SK-N-SH (cell line): ENCODE results near the gene ASPG. TPM values are rescaled to one million over a fixed set of nuclear protein-coding genes. Genes with fewer than 3 reads are reported as not detected.

Experiments used
- CTCF ChIA-PET: fragments of 300-600, 350-600 bp; formaldehyde crosslinking; extraction: SDS; loops from one replicate; lab custom pipeline; 2021; lab: Yijun Ruan, JAX
- POLR2A ChIA-PET: fragments of 350-600 bp; sonication (Branson Sonifier 250); formaldehyde crosslinking; extraction: SDS; loops from one replicate; lab custom pipeline; 2020; ENCODE audit warnings: antibody characterized with exemption, inconsistent platforms; lab: Yijun Ruan, JAX
- DNase-seq: peaks from one replicate; pipeline ENCODE4 v3.0.0; 2012
- H2AFZ ChIP-seq: fragments of 200-600 bp; sonication (generic); 2 replicates; pipeline ENCODE4 v1.8.1; 2016; ENCODE audit warnings: antibody characterized with exemption, mild to moderate bottlenecking, low read depth
- H3F3A ChIP-seq: fragments of 200-600 bp; sonication (generic); replicated peaks from 2 replicates; pipeline ENCODE3; 2016; ENCODE audit warnings: antibody characterized with exemption, mild to moderate bottlenecking; ENCODE audit not compliant: insufficient read depth
- H3K27ac ChIP-seq, 2 experiments: fragments of 200-500 bp in 1 of 2; fragments of 200-600 bp in 1 of 2; sonication (Bioruptor generic) in 1 of 2; sonication (generic), shearing (Covaris generic) in 1 of 2; 2 replicates each; pipeline versions ENCODE4 v1.5.1 to v1.6.1; 2014 to 2016; ENCODE audit warnings: low read depth in 2 of 2, inconsistent platforms in 1 of 2, low read length in 1 of 2, mild to moderate bottlenecking in 1 of 2, mixed read lengths in 1 of 2
- H3K27me3 ChIP-seq: fragments of 200-600 bp; sonication (generic), shearing (Covaris generic); 2 replicates; pipeline ENCODE4 v1.6.1; 2016; ENCODE audit warnings: mixed run types; ENCODE audit not compliant: insufficient read depth
- H3K36me3 ChIP-seq, 2 experiments: fragments of 200-500 bp in 1 of 2; fragments of 200-600 bp in 1 of 2; sonication (Bioruptor generic) in 1 of 2; sonication (generic) in 1 of 2; replicated peaks in 1 of 2; 2 replicates each; pipeline versions ENCODE3 to v1.5.1; 2014 to 2016; ENCODE audit warnings: low read length in 1 of 2, mild to moderate bottlenecking in 1 of 2; ENCODE audit not compliant: insufficient read depth in 2 of 2, control insufficient read depth in 1 of 2
- H3K4me1 ChIP-seq, 2 experiments: fragments of 200-500 bp in 1 of 2; fragments of 200-600 bp in 1 of 2; sonication (Bioruptor generic) in 1 of 2; sonication (generic), shearing (Covaris generic) in 1 of 2; 2 replicates each; pipeline versions ENCODE4 v1.5.1 to v1.6.1; 2014 to 2016; ENCODE audit warnings: low read depth in 1 of 2, low read length in 1 of 2, mixed run types in 1 of 2; ENCODE audit not compliant: insufficient read depth in 2 of 2, control insufficient read depth in 1 of 2
- H3K4me2 ChIP-seq: fragments of 200-600 bp; sonication (generic), shearing (Covaris generic); 2 replicates; pipeline ENCODE4 v1.6.1; 2017; ENCODE audit warnings: mixed run types
- H3K4me3 ChIP-seq, 2 experiments: fragments of 200-500 bp in 1 of 2; fragments of 200-600 bp in 1 of 2; sonication (Bioruptor generic) in 1 of 2; sonication (generic), shearing (Covaris generic) in 1 of 2; 2 replicates each; pipeline versions ENCODE4 v1.5.1 to v1.8.1; 2014 to 2016; ENCODE audit warnings: low read depth in 2 of 2, inconsistent platforms in 1 of 2, low read length in 1 of 2, mild to moderate bottlenecking in 1 of 2, mixed read lengths in 1 of 2, moderate library complexity in 1 of 2
- H3K79me2 ChIP-seq: fragments of 200-600 bp; sonication (generic); 2 replicates; pipeline ENCODE4 v1.8.1; 2017; ENCODE audit warnings: mild to moderate bottlenecking; ENCODE audit not compliant: insufficient read depth
- H3K9ac ChIP-seq: fragments of 200-600 bp; sonication (generic); 2 replicates; pipeline ENCODE4 v1.6.1; 2017; ENCODE audit warnings: mixed run types
- H3K9me2 ChIP-seq: fragments of 200-600 bp; sonication (generic); 2 replicates; pipeline ENCODE4 v1.6.1; 2017; ENCODE audit warnings: mixed run types
- H3K9me3 ChIP-seq: fragments of 200-600 bp; sonication (generic); 2 replicates; pipeline ENCODE4 v1.6.1; 2017; ENCODE audit warnings: mixed run types, mild to moderate bottlenecking, moderate library complexity
- H4K20me1 ChIP-seq: fragments of 200-600 bp; sonication (generic); 2 replicates; pipeline ENCODE4 v1.6.1; 2017; ENCODE audit warnings: mild to moderate bottlenecking, mixed run types; ENCODE audit not compliant: insufficient read depth
- CTCF ChIP-seq: fragments of 200-600 bp; sonication (generic); IDR thresholded peaks from 2 replicates; pipeline ENCODE4 v1.6.1; 2017; ENCODE audit warnings: antibody characterized with exemption, mild to moderate bottlenecking, moderate library complexity
- PBX3 ChIP-seq: IDR thresholded peaks from 2 replicates; pipeline ENCODE4; 2012
- RCOR1 ChIP-seq: fragments of 150-350 bp; IDR thresholded peaks from 2 replicates; pipeline ENCODE4 v1.6.1; 2017; ENCODE audit warnings: antibody characterized with exemption, low read length
- REST ChIP-seq: IDR thresholded peaks from 2 replicates; pipeline ENCODE4 v1.6.1; 2012; ENCODE audit warnings: mild to moderate bottlenecking, low read depth, low read length, moderate library complexity
- TEAD4 ChIP-seq: IDR thresholded peaks from 2 replicates; pipeline ENCODE4 v1.4.0; 2012; ENCODE audit warnings: mild to moderate bottlenecking, borderline replicate concordance; ENCODE audit not compliant: insufficient read depth
- YY1 ChIP-seq: IDR thresholded peaks from 2 replicates; pipeline ENCODE4 v1.4.0; 2012; ENCODE audit warnings: low read depth, mild to moderate bottlenecking
- WGBS: methylation state at CpG from one replicate; pipeline ENCODE4 v1.1.6; 2017; ENCODE audit warnings: low lambda C conversion rate; 5-methylcytosine and 5-hydroxymethylcytosine counted together
- polyA plus RNA-seq, 3 experiments: library from polyadenylated mRNA; depleted of rRNA; stranded (reverse); fragments of >200 nt; gene quantifications; 2 replicates each; pipeline ENCODE4 v1.2.3, GENCODE V29; 2012

Gene ASPG
- polyA plus RNA-seq, 1 of the 3 experiments (the other 2 are of a cell fraction) = not detected

GRCh38 chr14:104146651-104147345 lies 61.3 kb downstream of the ASPG start:
- H3K27me3 ChIP-seq = no peaks in the 10 kb centered on the region
- H3K9me3 ChIP-seq = no peaks in the 10 kb centered on the region
- DNase-seq = no peak
- WGBS = 92% methylated on average over 9 of the region's 22 CpGs
- no peaks in the 10 kb centered on the region for H4K20me1 ChIP-seq
- H3K4me3 ChIP-seq = no peak overlapping the region
- ChIA-PET POLR2A (interaction anchor here (0.7 kb wide), 1 partner anchor 77 kb away, joined by 3 read pairs; no protein-coding TSS in a partner anchor), CTCF (interaction anchor here (1.1 to 7.0 kb wide), 7 partner anchors 9 to 494 kb away, joined by 3 to 48 read pairs (median 9); no protein-coding TSS in a partner anchor)
- H2AFZ ChIP-seq = no peak overlapping the region
- no peak overlapping the region for H3K4me2 ChIP-seq
- TF ChIP-seq CTCF (no peak), REST (no peak), TEAD4 (no peak), YY1 (no peak), RCOR1 (no peak), PBX3 (no peak)
- H3K9ac ChIP-seq = no peak overlapping the region
- no peaks in the 10 kb centered on the region for H3K9me2 ChIP-seq
- peak overlapping the region in 1 of 2 experiments; percentile 99; a peak in 2 of 4 replicates for H3K27ac ChIP-seq
- H3F3A ChIP-seq = no peaks in the 10 kb centered on the region
- H3K4me1 ChIP-seq = peaks cover 16 to 97% of the 10 kb centered on the region in 2 experiments; a peak in 2 of 4 replicates
- no peaks in the 10 kb centered on the region for H3K79me2 ChIP-seq
- H3K36me3 ChIP-seq = no peaks in the 10 kb centered on the region
